IMR-90 (cell line): ENCODE data around the gene RALGAPA2. TPM values are rescaled to one million over a fixed set of nuclear protein-coding genes. Genes with fewer than 3 reads are reported as not detected.
"Not testable (repeated sequence)": the region's sequence is repeated elsewhere in the genome, so short reads cannot be mapped to it uniquely, and the experiment has no call there.

Experiments
- ATAC-seq: fragments of 200-7000 bp; cut with Tn5 transposase; 2 replicates; pipeline ENCODE4 v1.9.1; 2020; ENCODE audit warnings: low read depth, mild to moderate bottlenecking, moderate library complexity
- BruUV-seq: library from RNA; stranded (reverse); fragments of 400-500 nt; replicated peaks from 2 replicates; lab custom pipeline; 2021; lab: Mats Ljungman, UMichigan
- CTCF ChIA-PET: fragments of 300-600 bp; formaldehyde crosslinking; extraction: SDS; loops from one replicate; lab custom pipeline; 2021; ENCODE audit warnings: antibody characterized with exemption; lab: Yijun Ruan, JAX
- POLR2A ChIA-PET: fragments of 300-600 bp; sonication (Branson Sonifier 250); formaldehyde crosslinking; loops from one replicate; lab custom pipeline; 2022; ENCODE audit warnings: antibody characterized with exemption; ENCODE audit not compliant: unreplicated experiment; lab: Charles Lee
- DNase-seq: peaks from one replicate; pipeline ENCODE4 v3.0.0; 2013
- H2AFZ ChIP-seq: replicated peaks from 2 replicates; pipeline ENCODE3; 2013; ENCODE audit warnings: low read length, mild to moderate bottlenecking; ENCODE audit not compliant: poor library complexity
- H2AK5ac ChIP-seq: 2 replicates; pipeline ENCODE4 v1.6.1; 2013; ENCODE audit warnings: low read depth, low read length, inconsistent platforms
- H2AK9ac ChIP-seq: replicated peaks from 2 replicates; pipeline ENCODE3; 2013; ENCODE audit warnings: mild to moderate bottlenecking, low read depth, low read length, moderate library complexity; ENCODE audit not compliant: poor library complexity
- H2BK120ac ChIP-seq: 2 replicates; pipeline ENCODE4 v1.6.1; 2013; ENCODE audit warnings: low read depth, low read length, inconsistent platforms
- H2BK15ac ChIP-seq: 3 replicates; pipeline ENCODE4 v1.6.1; 2013; ENCODE audit warnings: low read depth, low read length, inconsistent platforms
- H2BK20ac ChIP-seq: 2 replicates; pipeline ENCODE4 v1.6.1; 2013; ENCODE audit warnings: low read depth, mild to moderate bottlenecking, inconsistent platforms, low read length, moderate library complexity
- H2BK5ac ChIP-seq: 2 replicates; pipeline ENCODE4 v1.6.1; 2013; ENCODE audit warnings: mild to moderate bottlenecking, low read depth, low read length, inconsistent platforms; ENCODE audit not compliant: poor library complexity, severe bottlenecking
- H3K14ac ChIP-seq: replicated peaks from 2 replicates; pipeline ENCODE4 v1.6.1; 2013; ENCODE audit warnings: low read depth, low read length, inconsistent platforms
- H3K18ac ChIP-seq: 2 replicates; pipeline ENCODE4 v1.6.1; 2013; ENCODE audit warnings: low read depth, low read length, control low read depth
- H3K23ac ChIP-seq: 2 replicates; pipeline ENCODE4 v1.6.1; 2013; ENCODE audit warnings: low read depth, low read length, inconsistent platforms
- H3K27ac ChIP-seq: 2 replicates; pipeline ENCODE4 v1.5.1; 2013; ENCODE audit warnings: mild to moderate bottlenecking, control low read depth, low read length; ENCODE audit not compliant: insufficient read depth
- H3K27me3 ChIP-seq: 2 replicates; pipeline ENCODE4 v1.6.1; 2013; ENCODE audit warnings: low read length; ENCODE audit not compliant: control insufficient read depth, insufficient read depth
- H3K36me3 ChIP-seq: 2 replicates; pipeline ENCODE4 v1.6.1; 2013; ENCODE audit warnings: low read length, mixed read lengths; ENCODE audit not compliant: control insufficient read depth, insufficient read depth
- H3K4ac ChIP-seq: 2 replicates; pipeline ENCODE4 v1.6.1; 2013; ENCODE audit warnings: low read depth, low read length, inconsistent platforms
- H3K4me1 ChIP-seq: 2 replicates; pipeline ENCODE4 v1.6.1; 2013; ENCODE audit warnings: low read length, mixed read lengths; ENCODE audit not compliant: control insufficient read depth, insufficient read depth
- H3K4me2 ChIP-seq: 2 replicates; pipeline ENCODE4 v1.6.1; 2013; ENCODE audit warnings: low read depth, mild to moderate bottlenecking, control low read depth, low read length, moderate library complexity
- H3K4me3 ChIP-seq: 2 replicates; pipeline ENCODE4 v1.5.1; 2013; ENCODE audit warnings: low read depth, mild to moderate bottlenecking, control low read depth, low read length, moderate library complexity; ENCODE audit not compliant: insufficient read depth
- H3K56ac ChIP-seq: 2 replicates; pipeline ENCODE4 v1.6.1; 2013; ENCODE audit warnings: low read length, inconsistent platforms; ENCODE audit not compliant: insufficient read depth; ENCODE audit errors: extremely low read depth
- H3K79me1 ChIP-seq, 2 experiments: 2 replicates each; pipeline ENCODE4 v1.6.1; 2013; ENCODE audit warnings: low read length in 2 of 2, inconsistent platforms in 1 of 2, low read depth in 1 of 2
- H3K9ac ChIP-seq: 2 replicates; pipeline ENCODE4 v1.6.1; 2013; ENCODE audit warnings: low read depth, low read length, control low read depth
- H3K9me1 ChIP-seq: 2 replicates; pipeline ENCODE4 v1.6.1; 2013; ENCODE audit warnings: low read length, inconsistent platforms; ENCODE audit not compliant: insufficient read depth
- H3K9me3 ChIP-seq: 2 replicates; pipeline ENCODE4 v1.6.1; 2013; ENCODE audit warnings: low read length; ENCODE audit not compliant: control insufficient read depth, insufficient read depth
- H4K20me1 ChIP-seq: 2 replicates; pipeline ENCODE4 v1.6.1; 2013; ENCODE audit warnings: low read length, inconsistent platforms; ENCODE audit not compliant: insufficient read depth
- H4K5ac ChIP-seq: 2 replicates; pipeline ENCODE4 v1.6.1; 2013; ENCODE audit warnings: mild to moderate bottlenecking, low read depth, low read length, control low read depth
- H4K8ac ChIP-seq, 2 experiments: 2 replicates each; pipeline ENCODE4 v1.6.1; 2013; ENCODE audit warnings: low read depth in 2 of 2, low read length in 2 of 2, control low read depth in 1 of 2, inconsistent platforms in 1 of 2
- H4K91ac ChIP-seq: 2 replicates; pipeline ENCODE4 v1.6.1; 2013; ENCODE audit warnings: low read depth, low read length, inconsistent platforms; ENCODE audit not compliant: insufficient read depth
- dilution Hi-C: fragments of 300-500 bp; cut with HindIII; formaldehyde crosslinking; loops from one replicate; pipeline ENCODE4 v1.14.3; 2018; ENCODE audit warnings: low sequenced_read_pairs; ENCODE audit not compliant: unreplicated experiment
- in situ Hi-C: fragments of 300-500 bp; cut with MboI; formaldehyde crosslinking; loops from 3 replicates; pipeline ENCODE4 v1.14.3; 2019; ENCODE audit warnings: low sequenced_read_pairs, inconsistent platforms, mixed read lengths
- intact Hi-C: fragments of 100-400 bp; cut with micrococcal nuclease; formaldehyde crosslinking; loops from 2 replicates; pipeline ENCODE4 v1.10.0; 2022
- polyA plus RNA-seq, 3 experiments: library from polyadenylated mRNA; depleted of rRNA; stranded (reverse); fragments of >200 nt; gene quantifications; 2 replicates each; pipeline ENCODE4 v1.2.3, GENCODE V29; 2012; ENCODE audit warnings: low replicate concordance in 1 of 3
- total RNA-seq: library from RNA; depleted of rRNA; stranded (reverse); fragments of >200 nt; gene quantifications from 2 replicates; pipeline ENCODE4 v1.2.3, GENCODE V29; 2012
- TF ChIP-seq, protein P1 (sequence below): fragments of 150-350 bp; IDR thresholded peaks from 2 replicates; pipeline ENCODE4 v1.6.1; 2016; ENCODE audit warnings: low read depth, mild to moderate bottlenecking, low read length, moderate library complexity, borderline replicate concordance

RALGAPA2 gene
- total and polyA plus RNA-seq, 2 of the 4 experiments (the other 2 are of a cell fraction), result 1.3 to 3.9 TPM

DNA sequence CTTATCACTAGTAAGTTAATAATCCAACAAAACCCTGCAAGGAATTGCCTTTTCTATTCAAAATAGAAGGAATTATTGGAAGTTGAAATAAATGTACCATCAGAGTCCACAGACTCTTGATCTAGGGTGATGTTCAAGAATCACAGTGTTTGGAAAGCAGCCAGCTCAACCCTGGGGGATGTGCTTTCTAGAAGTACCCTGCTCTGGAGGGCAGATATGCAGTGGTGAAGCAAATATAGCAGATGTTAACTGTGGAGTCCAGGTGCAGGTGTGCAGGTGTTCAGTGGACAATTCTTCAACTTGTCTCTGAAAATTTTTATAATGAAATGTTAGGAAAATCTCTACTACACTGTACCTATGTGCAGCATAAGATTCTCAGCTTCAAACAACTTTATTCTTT lies 353.6 kb downstream of the RALGAPA2 start:
- H3K4ac ChIP-seq, result no peak overlapping the region
- H2BK5ac ChIP-seq, result no peak overlapping the region
- no peak overlapping the region for H3K4me2 ChIP-seq
- no peak overlapping the region for H3K14ac ChIP-seq
- H3K79me1 ChIP-seq, result no peaks in the 10 kb centered on the region
- no peak overlapping the region for H3K56ac ChIP-seq
- BruUV-seq, result no TSS peak
- no peak overlapping the region for H3K9ac ChIP-seq
- H3K36me3 ChIP-seq, result no peaks in the 10 kb centered on the region
- H3K4me1 ChIP-seq, result no peaks in the 10 kb centered on the region
- CTCF ChIA-PET, result interaction anchor here (1.0 to 1.9 kb wide), 4 partner anchors 12 to 236 kb away, joined by 3 to 6 read pairs (median 4); no protein-coding TSS in a partner anchor
- no peaks in the 10 kb centered on the region for H3K9me1 ChIP-seq
- intact Hi-C loops (no loop called here), dilution Hi-C loops (no loop called here), in situ Hi-C loops (no loop called here)
- H2AK9ac ChIP-seq, result no peak overlapping the region
- peaks cover under 1% of the 10 kb centered on the region; the same call in 1 of the 2 replicates for H3K9me3 ChIP-seq
- no peak overlapping the region for H2AK5ac ChIP-seq
- TF ChIP-seq, protein P1, sequence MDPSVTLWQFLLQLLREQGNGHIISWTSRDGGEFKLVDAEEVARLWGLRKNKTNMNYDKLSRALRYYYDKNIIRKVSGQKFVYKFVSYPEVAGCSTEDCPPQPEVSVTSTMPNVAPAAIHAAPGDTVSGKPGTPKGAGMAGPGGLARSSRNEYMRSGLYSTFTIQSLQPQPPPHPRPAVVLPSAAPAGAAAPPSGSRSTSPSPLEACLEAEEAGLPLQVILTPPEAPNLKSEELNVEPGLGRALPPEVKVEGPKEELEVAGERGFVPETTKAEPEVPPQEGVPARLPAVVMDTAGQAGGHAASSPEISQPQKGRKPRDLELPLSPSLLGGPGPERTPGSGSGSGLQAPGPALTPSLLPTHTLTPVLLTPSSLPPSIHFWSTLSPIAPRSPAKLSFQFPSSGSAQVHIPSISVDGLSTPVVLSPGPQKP, result no peak
- no peak overlapping the region for H3K18ac ChIP-seq
- ATAC-seq (no peak), DNase-seq (no peak)
- peaks cover 31% of the 10 kb centered on the region for H3K27me3 ChIP-seq
- H4K91ac ChIP-seq, result no peak overlapping the region
- H2BK20ac ChIP-seq, result no peak overlapping the region
- no peak overlapping the region for H3K4me3 ChIP-seq
- H2AFZ ChIP-seq, result no peak overlapping the region
- H4K8ac ChIP-seq, result no peak overlapping the region
- POLR2A ChIA-PET, result no interaction called here
- no peak overlapping the region for H2BK15ac ChIP-seq
- H4K20me1 ChIP-seq, result no peaks in the 10 kb centered on the region
- H3K27ac ChIP-seq, result no peak overlapping the region
- no peak overlapping the region for H3K23ac ChIP-seq
- no peak overlapping the region for H2BK120ac ChIP-seq
- H4K5ac ChIP-seq, result no peak overlapping the region

DNA sequence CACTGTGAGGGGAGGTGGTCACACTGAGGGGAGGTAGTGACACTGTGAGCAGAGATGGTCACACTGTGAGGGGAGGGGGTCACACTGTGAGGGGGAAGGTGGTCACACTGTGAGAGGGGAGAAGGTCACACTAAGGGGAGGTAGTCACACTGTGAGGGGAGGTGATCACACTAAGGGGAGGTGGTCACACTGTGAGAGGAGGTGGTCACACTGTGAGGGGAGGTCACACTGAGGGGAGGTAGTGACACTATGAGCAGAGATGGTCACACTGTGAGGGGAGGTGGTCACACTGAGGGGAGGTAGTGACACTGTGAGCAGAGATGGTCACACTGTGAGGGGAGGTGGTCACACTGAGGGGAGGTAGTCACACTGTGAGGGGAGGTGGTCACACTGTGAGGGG lies 356.9 kb downstream of the RALGAPA2 start:
- H3K4me3 ChIP-seq, H3K36me3 ChIP-seq, POLR2A ChIA-PET, H4K5ac ChIP-seq, in situ Hi-C loops, H3K18ac ChIP-seq, dilution Hi-C loops, H2BK5ac ChIP-seq, H4K8ac ChIP-seq, DNase-seq, intact Hi-C loops, H2BK15ac ChIP-seq, H3K4ac ChIP-seq, H3K4me2 ChIP-seq, H3K27me3 ChIP-seq, H3K27ac ChIP-seq, H2BK120ac ChIP-seq, H3K23ac ChIP-seq, H3K4me1 ChIP-seq, H2AK9ac ChIP-seq, H2AK5ac ChIP-seq, H3K14ac ChIP-seq, H2BK20ac ChIP-seq, BruUV-seq, H3K56ac ChIP-seq, H3K79me1 ChIP-seq, H3K9ac ChIP-seq, H4K91ac ChIP-seq, H3K9me3 ChIP-seq, H3K9me1 ChIP-seq, H4K20me1 ChIP-seq, ATAC-seq, H2AFZ ChIP-seq, CTCF ChIA-PET: not testable (repeated sequence)
